HepG2 (cell line): ENCODE data around the gene CHN1. TPM values are rescaled to one million over a fixed set of nuclear protein-coding genes. Genes with fewer than 3 reads are reported as not detected.

Experiments
- ATAC-seq: fragments of 200-7000 bp; cut with Tn5 transposase; 3 replicates; pipeline ENCODE4 v1.9.1; 2020; ENCODE audit warnings: mild to moderate bottlenecking, moderate library complexity
- BruUV-seq: library from RNA; stranded (reverse); fragments of 400-500 nt; replicated peaks from 2 replicates; lab custom pipeline; 2021; lab: Mats Ljungman, UMichigan
- CTCF ChIA-PET: fragments of 300-600 bp; formaldehyde crosslinking; extraction: SDS; loops from one replicate; lab custom pipeline; 2021; ENCODE audit warnings: low total read pairs, inconsistent platforms, low intra/inter-chr PET ratio; lab: Yijun Ruan, JAX
- POLR2A ChIA-PET: fragments of 350-600 bp; sonication (Branson Sonifier 250); formaldehyde crosslinking; loops from one replicate; lab custom pipeline; 2020; ENCODE audit warnings: antibody characterized with exemption, inconsistent platforms; lab: Yijun Ruan, JAX
- DNase-seq: peaks from one replicate; pipeline ENCODE4 v3.0.0-alpha.2; 2015; ENCODE audit warnings: low spot score
- FAIRE-seq: peaks from 3 replicates; lab custom pipeline; 2011; peaks lifted over from hg19 to GRCh38; lab: Jason Lieb, UNC
- H2AFZ ChIP-seq: one replicate; pipeline ENCODE4 v1.6.1; 2011; ENCODE audit warnings: low read length, inconsistent platforms
- H3K27ac ChIP-seq: fragments of 300-600 bp; 3 replicates; pipeline ENCODE4 v1.8.0; 2011; ENCODE audit warnings: mixed run types, mild to moderate bottlenecking, mixed read lengths, low read length, inconsistent platforms; ENCODE audit not compliant: insufficient read depth; ENCODE audit errors: extremely low read length
- H3K27me3 ChIP-seq, 2 experiments: fragments of 200-600 bp in 1 of 2; 2 replicates in 1 of 2; 3 replicates in 1 of 2; pipeline versions ENCODE4 v1.6.0 to v1.8.0; 2011; ENCODE audit warnings: low read length in 2 of 2, mild to moderate bottlenecking in 2 of 2, moderate library complexity in 2 of 2, inconsistent platforms in 1 of 2; ENCODE audit not compliant: insufficient read depth in 2 of 2, control insufficient read depth in 1 of 2
- H3K36me3 ChIP-seq, 2 experiments: fragments of 200-600 bp in 1 of 2; replicated peaks in 1 of 2; 2 replicates in 1 of 2; 3 replicates in 1 of 2; pipeline versions ENCODE4 v1.5.1 to v1.8.0; 2011; ENCODE audit warnings: low read length in 2 of 2, inconsistent platforms in 1 of 2; ENCODE audit not compliant: insufficient read depth in 2 of 2, control insufficient read depth in 1 of 2
- H3K4me1 ChIP-seq: 2 replicates; pipeline ENCODE4 v1.5.1; 2012; ENCODE audit warnings: low read length, inconsistent platforms; ENCODE audit not compliant: insufficient read depth
- H3K4me2 ChIP-seq: 2 replicates; pipeline ENCODE4 v1.6.0; 2011; ENCODE audit warnings: low read depth, low read length, inconsistent platforms
- H3K4me3 ChIP-seq, 3 experiments: fragments of 200-600 bp in 1 of 3; sonication (generic), shearing (Covaris generic) in 1 of 3; replicated peaks in 1 of 3; 2 replicates each; pipeline ENCODE4 v1.5.1; 2011 to 2016; ENCODE audit warnings: low read length in 3 of 3, inconsistent platforms in 2 of 3, low read depth in 2 of 3, mild to moderate bottlenecking in 2 of 3, control low read depth in 1 of 3, mixed read lengths in 1 of 3; ENCODE audit not compliant: insufficient read depth in 1 of 3
- H3K79me2 ChIP-seq: one replicate; pipeline ENCODE4 v1.6.1; 2011; ENCODE audit warnings: low read length, inconsistent platforms; ENCODE audit not compliant: insufficient read depth
- H3K9ac ChIP-seq: 2 replicates; pipeline ENCODE4 v1.6.0; 2011; ENCODE audit warnings: mild to moderate bottlenecking, low read depth, low read length, inconsistent platforms; ENCODE audit not compliant: insufficient read depth
- H3K9me3 ChIP-seq: 2 replicates; pipeline ENCODE4 v1.5.1; 2012; ENCODE audit warnings: mild to moderate bottlenecking, low read length
- H4K20me1 ChIP-seq: 2 replicates; pipeline ENCODE4 v1.6.0; 2011; ENCODE audit warnings: inconsistent platforms, mild to moderate bottlenecking, low read length, moderate library complexity; ENCODE audit not compliant: insufficient read depth
- CCAR2 ChIP-seq: fragments of 200-400 bp; formaldehyde crosslinking; optimal IDR thresholded peaks from 2 replicates; pipeline ENCODE3; 2018; ENCODE audit warnings: low read depth, mild to moderate bottlenecking, low read length, moderate library complexity
- RBM22 ChIP-seq: fragments of 200-400 bp; formaldehyde crosslinking; optimal IDR thresholded peaks from 2 replicates; pipeline ENCODE3; 2017; ENCODE audit warnings: mild to moderate bottlenecking, low read length, moderate library complexity
- RXRB ChIP-seq: IDR thresholded peaks from 2 replicates; pipeline ENCODE4 v1.6.1; 2016; ENCODE audit warnings: borderline replicate concordance, missing genetic modification reagents, missing compliant biosample characterization
- TEAD3 ChIP-seq: optimal IDR thresholded peaks from 2 replicates; pipeline ENCODE3; 2016; ENCODE audit warnings: borderline replicate concordance
- ZFP37 ChIP-seq: sonication (generic); formaldehyde crosslinking; IDR thresholded peaks from 2 replicates; pipeline ENCODE4 v1.4.0; 2020; ENCODE audit warnings: missing genetic modification reagents, borderline replicate concordance
- ZFP82 ChIP-seq: sonication (generic); formaldehyde crosslinking; IDR thresholded peaks from 2 replicates; pipeline ENCODE4 v1.5.1; 2020; ENCODE audit warnings: mild to moderate bottlenecking, missing genetic modification reagents, borderline replicate concordance
- ZNF256 ChIP-seq: sonication (generic); formaldehyde crosslinking; conservative IDR thresholded peaks from 2 replicates; pipeline ENCODE4 v1.4.0; 2020; ENCODE audit warnings: missing genetic modification reagents
- ZNF367 ChIP-seq: sonication (generic); formaldehyde crosslinking; IDR thresholded peaks from 2 replicates; pipeline ENCODE4 v1.4.0; 2020; ENCODE audit warnings: missing genetic modification reagents, borderline replicate concordance
- ZNF589 ChIP-seq: sonication (generic); formaldehyde crosslinking; conservative IDR thresholded peaks from 2 replicates; pipeline ENCODE4 v1.8.0; 2022; ENCODE audit warnings: mild to moderate bottlenecking, moderate library complexity, missing genetic modification reagents
- ZNF614 ChIP-seq: IDR thresholded peaks from 2 replicates; pipeline ENCODE4 v1.6.1; 2018; ENCODE audit warnings: missing biosample characterization, missing genetic modification reagents, inconsistent platforms, borderline replicate concordance
- ZNF773 ChIP-seq: sonication (generic); formaldehyde crosslinking; IDR thresholded peaks from 2 replicates; pipeline ENCODE4 v1.4.0; 2020; ENCODE audit warnings: missing genetic modification reagents, borderline replicate concordance
- ZNF792 ChIP-seq: IDR thresholded peaks from 2 replicates; pipeline ENCODE4 v1.6.1; 2016
- in situ Hi-C: cut with HindIII; loops from 2 replicates; pipeline ENCODE4 v1.10.0; 2017; ENCODE audit warnings: low pct_unique_long_range_greater_than_20kb; ENCODE audit not compliant: extremely low pct_ligation_motif_present
- intact Hi-C: fragments of 100-400 bp; cut with micrococcal nuclease; formaldehyde crosslinking; loops from one replicate; pipeline ENCODE4 v1.10.0; 2022; ENCODE audit not compliant: unreplicated experiment
- polyA plus RNA-seq, 8 experiments: library from polyadenylated mRNA; depleted of rRNA in 3 of 8; stranded (reverse) in 7 of 8; unstranded in 1 of 8; fragments of >200 nt; fragmentation: Illumina TruSeq in 4 of 8; extraction: Trizol in 4 of 8; gene quantifications; 2 replicates each; pipeline versions ENCODE4 v1.2.1 to v1.2.3, GENCODE V29; 2011 to 2016; ENCODE audit warnings: low read depth in 4 of 8, missing spikeins in 1 of 8, mixed read lengths in 1 of 8; ENCODE audit not compliant: insufficient read depth in 1 of 8
- total RNA-seq, 5 experiments: library from RNA; depleted of rRNA; stranded (reverse); fragments of >200 nt; fragmentation: Illumina TruSeq; extraction: Trizol; gene quantifications; 2 replicates each; pipeline ENCODE4 v1.2.3, GENCODE V29; 2016; ENCODE audit warnings: low read depth in 1 of 5
- TF ChIP-seq, protein P1 (sequence below): sonication (generic); formaldehyde crosslinking; IDR thresholded peaks from 2 replicates; pipeline ENCODE4 v1.4.0; 2020; ENCODE audit warnings: missing genetic modification reagents, borderline replicate concordance
- TF ChIP-seq, protein P2 (sequence below): sonication (generic); formaldehyde crosslinking; IDR thresholded peaks from 2 replicates; pipeline ENCODE4 v1.4.0; 2020; ENCODE audit warnings: missing genetic modification reagents, borderline replicate concordance

Gene CHN1
- total and polyA plus RNA-seq, 2 of the 13 experiments (the other 11 are each of a cell fraction or from before 2014, with no cell fraction given) = 2.8 to 3.5 TPM

DNA sequence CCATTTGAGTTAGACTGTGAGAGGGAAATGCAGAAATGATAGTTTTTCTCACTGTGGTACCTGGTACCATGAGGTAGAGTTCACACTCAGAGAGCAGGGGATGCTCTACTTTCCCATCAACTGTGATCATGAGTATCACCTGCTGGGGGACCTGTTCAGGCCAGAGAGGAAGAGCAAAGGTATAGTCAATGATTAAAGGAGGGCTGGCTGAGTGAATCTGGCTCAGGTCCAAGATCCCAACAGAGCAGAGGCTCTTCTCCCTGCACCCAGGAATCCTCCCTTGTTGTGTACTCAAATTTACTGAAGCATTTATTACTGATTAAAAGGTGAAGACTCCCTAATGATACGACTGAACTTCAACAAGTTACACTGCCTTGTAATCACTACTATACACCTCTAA lies 136.3 kb downstream of the CHN1 start (continued):
- TF ChIP-seq ZNF773 (CRISPR knock-in tag) = no peak

DNA sequence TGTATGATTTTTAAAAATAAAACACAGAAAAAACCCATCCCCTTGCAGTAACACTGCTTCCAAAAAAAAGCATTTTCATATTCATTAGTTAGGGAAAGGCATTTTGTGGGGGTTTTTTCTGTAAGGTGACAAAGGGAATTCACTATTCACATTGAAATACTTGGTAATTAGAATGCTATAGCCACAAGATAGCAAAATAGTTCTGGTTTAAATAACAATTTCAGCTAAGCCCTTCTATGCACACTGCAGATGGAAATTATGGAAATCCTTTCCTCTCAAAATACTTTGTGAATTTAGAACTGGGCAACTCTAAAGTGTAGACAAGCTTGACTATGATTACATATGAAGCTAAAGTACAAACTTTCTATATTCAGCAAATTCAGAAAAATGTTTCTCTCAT lies 138.8 kb downstream of the CHN1 start:
- POLR2A ChIA-PET = no interaction called here
- TF ChIP-seq TEAD3 (CRISPR knock-in tag) (no peak), ZFP82 (CRISPR knock-in tag) (no peak), RBM22 (no peak), ZNF256 (CRISPR knock-in tag) (no peak), RXRB (no peak), CCAR2 (no peak), ZNF589 (CRISPR knock-in tag) (no peak), ZNF614 (CRISPR knock-in tag) (no peak), ZNF792 (CRISPR knock-in tag) (no peak), ZFP37 (no peak), ZNF367 (CRISPR knock-in tag) (no peak)
- TF ChIP-seq, protein P1, sequence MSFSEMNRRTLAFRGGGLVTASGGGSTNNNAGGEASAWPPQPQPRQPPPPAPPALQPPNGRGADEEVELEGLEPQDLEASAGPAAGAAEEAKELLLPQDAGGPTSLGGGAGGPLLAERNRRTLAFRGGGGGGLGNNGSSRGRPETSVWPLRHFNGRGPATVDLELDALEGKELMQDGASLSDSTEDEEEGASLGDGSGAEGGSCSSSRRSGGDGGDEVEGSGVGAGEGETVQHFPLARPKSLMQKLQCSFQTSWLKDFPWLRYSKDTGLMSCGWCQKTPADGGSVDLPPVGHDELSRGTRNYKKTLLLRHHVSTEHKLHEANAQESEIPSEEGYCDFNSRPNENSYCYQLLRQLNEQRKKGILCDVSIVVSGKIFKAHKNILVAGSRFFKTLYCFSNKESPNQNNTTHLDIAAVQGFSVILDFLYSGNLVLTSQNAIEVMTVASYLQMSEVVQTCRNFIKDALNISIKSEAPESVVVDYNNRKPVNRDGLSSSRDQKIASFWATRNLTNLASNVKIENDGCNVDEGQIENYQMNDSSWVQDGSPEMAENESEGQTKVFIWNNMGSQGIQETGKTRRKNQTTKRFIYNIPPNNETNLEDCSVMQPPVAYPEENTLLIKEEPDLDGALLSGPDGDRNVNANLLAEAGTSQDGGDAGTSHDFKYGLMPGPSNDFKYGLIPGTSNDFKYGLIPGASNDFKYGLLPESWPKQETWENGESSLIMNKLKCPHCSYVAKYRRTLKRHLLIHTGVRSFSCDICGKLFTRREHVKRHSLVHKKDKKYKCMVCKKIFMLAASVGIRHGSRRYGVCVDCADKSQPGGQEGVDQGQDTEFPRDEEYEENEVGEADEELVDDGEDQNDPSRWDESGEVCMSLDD (CRISPR knock-in tag) = no peak
- TF ChIP-seq, protein P2, sequence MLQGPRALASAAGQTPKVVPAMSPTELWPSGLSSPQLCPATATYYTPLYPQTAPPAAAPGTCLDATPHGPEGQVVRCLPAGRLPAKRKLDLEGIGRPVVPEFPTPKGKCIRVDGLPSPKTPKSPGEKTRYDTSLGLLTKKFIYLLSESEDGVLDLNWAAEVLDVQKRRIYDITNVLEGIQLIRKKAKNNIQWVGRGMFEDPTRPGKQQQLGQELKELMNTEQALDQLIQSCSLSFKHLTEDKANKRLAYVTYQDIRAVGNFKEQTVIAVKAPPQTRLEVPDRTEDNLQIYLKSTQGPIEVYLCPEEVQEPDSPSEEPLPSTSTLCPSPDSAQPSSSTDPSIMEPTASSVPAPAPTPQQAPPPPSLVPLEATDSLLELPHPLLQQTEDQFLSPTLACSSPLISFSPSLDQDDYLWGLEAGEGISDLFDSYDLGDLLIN (CRISPR knock-in tag) = no peak
- Histone ChIP-seq H3K9ac (no peak overlapping the region), H3K79me2 (no peaks in the 10 kb centered on the region), H2AFZ (no peak overlapping the region), H3K36me3 (no peaks in the 10 kb centered on the region), H3K9me3 (no peaks in the 10 kb centered on the region), H3K4me2 (no peak overlapping the region), H3K4me1 (no peaks in the 10 kb centered on the region), H3K4me3 (no peak overlapping the region), H3K27me3 (no peaks in the 10 kb centered on the region), H3K27ac (no peak overlapping the region), H4K20me1 (no peaks in the 10 kb centered on the region)
- ATAC-seq = no peak
- DNase-seq = no peak
- no peak for FAIRE-seq
- intact Hi-C loops = no loop called here
- CTCF ChIA-PET = no interaction called here
- no TSS peak for BruUV-seq
- in situ Hi-C loops = no loop called here
